Vagina (tissue), 2 donors: Measurements from ENCODE around the gene COL18A1.

Experiments used
- CTCF ChIP-seq, 3 experiments: fragments of 450-650 bp in 2 of 3; fragments of 200-600 bp in 1 of 3; sonication (generic) in 1 of 3; IDR thresholded peaks; one replicate each; pipeline ENCODE4 v1.5.1; 2017 to 2019; ENCODE audit warnings: antibody characterized with exemption in 3 of 3, mild to moderate bottlenecking in 2 of 3, moderate library complexity in 2 of 3
- POLR2A ChIP-seq, 2 donors: fragments of 450-650 bp; IDR thresholded peaks; one replicate each; pipeline ENCODE4 v1.6.1; 2017; ENCODE audit warnings: antibody characterized with exemption in 2 of 2, mild to moderate bottlenecking in 2 of 2, moderate library complexity in 2 of 2
- POLR2AphosphoS5 ChIP-seq, 2 donors: sonication (generic); formaldehyde crosslinking; IDR thresholded peaks; one replicate each; pipeline ENCODE4 v1.9.0; 2017; ENCODE audit warnings: antibody characterized with exemption in 2 of 2, mild to moderate bottlenecking in 2 of 2, low read depth in 1 of 2; ENCODE audit not compliant: insufficient read depth in 1 of 2

GRCh38 chr21:45386336-45386727 lies 18.6 kb upstream of the COL18A1 start:
- TF ChIP-seq POLR2AphosphoS5 (IDR thresholded peaks at IDR 0.05; ENCODE audit: insufficient read depth in 1 of 2, low read depth in 1 of 2) (no peak), CTCF (IDR thresholded peaks at IDR 0.05) (no peak), POLR2A (IDR thresholded peaks at IDR 0.05) (no peak)
